H1 (cell line): Measurements from ENCODE around the gene FITM2. TPM values are rescaled to one million over a fixed set of nuclear protein-coding genes. Genes with fewer than 3 reads are reported as not detected.

Experiments used
- CTCF ChIA-PET: fragments of 300-600 bp; sonication (Branson Sonifier 250); formaldehyde crosslinking; loops from one replicate; lab custom pipeline; 2021; ENCODE audit not compliant: partially characterized antibody; lab: Charles Lee
- POLR2A ChIA-PET: fragments of 300-600 bp; sonication (Branson Sonifier 250); formaldehyde crosslinking; loops from one replicate; lab custom pipeline; 2021; ENCODE audit warnings: inconsistent platforms; ENCODE audit not compliant: partially characterized antibody; lab: Charles Lee
- DNase-seq, 2 experiments: peaks; one replicate each; pipeline versions ENCODE4 v3.0.0 to v3.0.0-alpha.2; 2010 to 2022; ENCODE audit warnings: low spot score in 2 of 2, low read depth in 1 of 2, mixed read lengths in 1 of 2
- FAIRE-seq: peaks from 2 replicates; lab custom pipeline; 2011; peaks lifted over from hg19 to GRCh38; lab: Jason Lieb, UNC
- H2AFZ ChIP-seq: 2 replicates; pipeline ENCODE4 v1.8.1; 2012; ENCODE audit warnings: low read length, inconsistent platforms
- H2AK5ac ChIP-seq: 2 replicates; pipeline ENCODE4 v1.6.1; 2013; ENCODE audit warnings: low read depth, low read length
- H2BK120ac ChIP-seq: replicated peaks from 2 replicates; pipeline ENCODE3; 2013; ENCODE audit warnings: low read depth, low read length, inconsistent platforms
- H2BK12ac ChIP-seq: 2 replicates; pipeline ENCODE4 v1.6.1; 2013; ENCODE audit warnings: low read depth, low read length
- H2BK15ac ChIP-seq: 2 replicates; pipeline ENCODE4 v1.6.1; 2013; ENCODE audit warnings: low read length
- H2BK20ac ChIP-seq: 2 replicates; pipeline ENCODE4 v1.6.1; 2013; ENCODE audit warnings: low read length
- H2BK5ac ChIP-seq: 2 replicates; pipeline ENCODE4 v1.6.1; 2013; ENCODE audit warnings: low read depth, low read length
- H3K14ac ChIP-seq: 2 replicates; pipeline ENCODE4 v1.6.1; 2013; ENCODE audit warnings: inconsistent platforms; ENCODE audit not compliant: insufficient read length
- H3K18ac ChIP-seq: 2 replicates; pipeline ENCODE4 v1.6.1; 2013; ENCODE audit warnings: low read length; ENCODE audit errors: extremely low read depth
- H3K23ac ChIP-seq: 2 replicates; pipeline ENCODE4 v1.6.1; 2013; ENCODE audit warnings: inconsistent platforms; ENCODE audit not compliant: insufficient read length
- H3K23me2 ChIP-seq: 2 replicates; pipeline ENCODE4 v1.6.1; 2013; ENCODE audit warnings: low read depth, low read length
- H3K27ac ChIP-seq: 2 replicates; pipeline ENCODE4 v1.6.1; 2011; ENCODE audit warnings: low read depth, low read length, inconsistent platforms
- H3K27me3 ChIP-seq, 4 experiments: replicated peaks in 1 of 4; 1 replicate in 1 of 4; 2 replicates in 3 of 4; pipeline versions ENCODE4 v1.6.1 to v1.8.1; 2011 to 2013; ENCODE audit warnings: low read length in 3 of 4, mild to moderate bottlenecking in 3 of 4, inconsistent platforms in 2 of 4, mixed read lengths in 2 of 4, moderate library complexity in 1 of 4; ENCODE audit not compliant: control insufficient read depth in 3 of 4, insufficient read depth in 3 of 4; ENCODE audit errors: extremely low read depth in 1 of 4
- H3K36me3 ChIP-seq, 4 experiments: 2 replicates each; pipeline versions ENCODE4 v1.6.1 to v1.8.1; 2011 to 2013; ENCODE audit warnings: mild to moderate bottlenecking in 4 of 4, low read length in 3 of 4, moderate library complexity in 2 of 4, control low read depth in 1 of 4, inconsistent platforms in 1 of 4; ENCODE audit not compliant: insufficient read depth in 4 of 4, control insufficient read depth in 2 of 4
- H3K4ac ChIP-seq: replicated peaks from 2 replicates; pipeline ENCODE3; 2013; ENCODE audit warnings: low read length, low read depth, mixed read lengths, inconsistent platforms; ENCODE audit not compliant: insufficient read length
- H3K4me1 ChIP-seq, 4 experiments: replicated peaks in 1 of 4; 1 replicate in 1 of 4; 2 replicates in 3 of 4; pipeline versions ENCODE4 v1.6.1 to v1.8.1; 2011 to 2013; ENCODE audit warnings: low read length in 3 of 4, inconsistent platforms in 2 of 4, mixed read lengths in 1 of 4; ENCODE audit not compliant: insufficient read depth in 4 of 4, control insufficient read depth in 3 of 4
- H3K4me2 ChIP-seq, 2 experiments: 2 replicates each; pipeline versions ENCODE4 v1.6.1 to v1.8.1; 2011 to 2013; ENCODE audit warnings: low read depth in 2 of 2, low read length in 2 of 2, control low read depth in 1 of 2, inconsistent platforms in 1 of 2, mild to moderate bottlenecking in 1 of 2; ENCODE audit not compliant: insufficient read depth in 1 of 2
- H3K4me3 ChIP-seq, 4 experiments: fragments of 200-600, 300-600 bp in 1 of 4; sonication (generic), shearing (Covaris generic), sonication (Bioruptor Twin) in 1 of 4; 2 replicates each; pipeline versions ENCODE4 v1.5.1 to v1.8.1; 2011 to 2016; ENCODE audit warnings: low read length in 4 of 4, low read depth in 3 of 4, control low read depth in 2 of 4, inconsistent platforms in 2 of 4, mild to moderate bottlenecking in 2 of 4, mixed read lengths in 1 of 4, moderate library complexity in 1 of 4; ENCODE audit not compliant: insufficient read depth in 2 of 4; ENCODE audit errors: extremely low read depth in 1 of 4
- H3K56ac ChIP-seq: replicated peaks from 2 replicates; pipeline ENCODE3; 2013; ENCODE audit warnings: low read depth, mild to moderate bottlenecking, mixed read lengths, low read length, inconsistent platforms; ENCODE audit not compliant: insufficient read length
- H3K79me1 ChIP-seq: 2 replicates; pipeline ENCODE4 v1.6.1; 2013; ENCODE audit warnings: low read depth, low read length, control low read depth
- H3K79me2 ChIP-seq, 2 experiments: 2 replicates each; pipeline versions ENCODE4 v1.6.1 to v1.8.1; 2012 to 2013; ENCODE audit warnings: low read length in 2 of 2, mild to moderate bottlenecking in 2 of 2, inconsistent platforms in 1 of 2; ENCODE audit not compliant: insufficient read depth in 2 of 2, control insufficient read depth in 1 of 2
- H3K9ac ChIP-seq, 4 experiments: replicated peaks in 1 of 4; 1 replicate in 1 of 4; 2 replicates in 3 of 4; pipeline versions ENCODE4 v1.6.1 to v1.8.1; 2011 to 2013; ENCODE audit warnings: low read depth in 3 of 4, low read length in 3 of 4, control low read depth in 2 of 4, mild to moderate bottlenecking in 2 of 4, moderate library complexity in 2 of 4, inconsistent platforms in 1 of 4; ENCODE audit errors: extremely low read depth in 1 of 4
- H3K9me3 ChIP-seq, 2 experiments: 2 replicates each; pipeline versions ENCODE4 v1.6.1 to v1.8.1; 2012 to 2013; ENCODE audit warnings: mild to moderate bottlenecking in 2 of 2, moderate library complexity in 2 of 2, control low read depth in 1 of 2, inconsistent platforms in 1 of 2, low read depth in 1 of 2, low read length in 1 of 2, mixed read lengths in 1 of 2; ENCODE audit not compliant: insufficient read depth in 2 of 2
- H4K20me1 ChIP-seq, 2 experiments: replicated peaks in 1 of 2; 2 replicates each; pipeline versions ENCODE3 to v1.8.1; 2011 to 2013; ENCODE audit warnings: inconsistent platforms in 2 of 2, low read length in 2 of 2, mild to moderate bottlenecking in 1 of 2; ENCODE audit not compliant: insufficient read depth in 2 of 2, control insufficient read depth in 1 of 2
- H4K5ac ChIP-seq: 2 replicates; pipeline ENCODE4 v1.6.1; 2013; ENCODE audit warnings: low read length, low read depth, mixed read lengths, inconsistent platforms; ENCODE audit not compliant: insufficient read length
- H4K8ac ChIP-seq: 2 replicates; pipeline ENCODE4 v1.8.0; 2013; ENCODE audit warnings: mild to moderate bottlenecking, moderate library complexity, low read length, inconsistent platforms; ENCODE audit not compliant: insufficient read depth; ENCODE audit errors: extremely low read depth
- H4K91ac ChIP-seq: replicated peaks from 2 replicates; pipeline ENCODE3; 2013; ENCODE audit warnings: low read length, mixed read lengths, inconsistent platforms; ENCODE audit not compliant: insufficient read length
- BRCA1 ChIP-seq: IDR thresholded peaks from 2 replicates; pipeline ENCODE4 v1.6.1; 2012; ENCODE audit warnings: low read depth, low read length, improper control_type of control experiment
- CHD2 ChIP-seq: IDR thresholded peaks from 2 replicates; pipeline ENCODE4 v1.6.1; 2012; ENCODE audit warnings: low read length, improper control_type of control experiment
- CTCF ChIP-seq, 3 experiments: IDR thresholded peaks; 1 replicate in 2 of 3; 2 replicates in 1 of 3; pipeline versions ENCODE4 v1.5.1 to v1.6.1; 2011; ENCODE audit warnings: low read length in 3 of 3, mild to moderate bottlenecking in 3 of 3, inconsistent platforms in 2 of 3, low read depth in 1 of 3, moderate library complexity in 1 of 3; ENCODE audit not compliant: insufficient read depth in 1 of 3; ENCODE audit errors: control extremely low read depth in 1 of 3
- EZH2 ChIP-seq: fragments of 200-600 bp; sonication (generic); IDR thresholded peaks from 2 replicates; pipeline ENCODE4 v1.7.1; 2012; ENCODE audit warnings: low read depth, mild to moderate bottlenecking, moderate library complexity, low read length, inconsistent platforms; ENCODE audit not compliant: severe bottlenecking
- HDAC2 ChIP-seq, 2 experiments: fragments of 300-600 bp in 1 of 2; sonication (generic) in 1 of 2; IDR thresholded peaks; 2 replicates each; pipeline ENCODE4 v1.6.1; 2011 to 2012; ENCODE audit warnings: low read depth in 2 of 2, low read length in 2 of 2, mild to moderate bottlenecking in 2 of 2, moderate library complexity in 2 of 2, borderline replicate concordance in 1 of 2, inconsistent platforms in 1 of 2
- JUND ChIP-seq: IDR thresholded peaks from 2 replicates; pipeline ENCODE4 v1.6.1; 2011; ENCODE audit warnings: mild to moderate bottlenecking, improper control_type of control experiment, low read length
- RBBP5 ChIP-seq: IDR thresholded peaks from 2 replicates; pipeline ENCODE4 v1.7.1; 2012; ENCODE audit warnings: low read depth, mild to moderate bottlenecking, inconsistent platforms, low read length, moderate library complexity, borderline replicate concordance
- RNF2 ChIP-seq: fragments of 200-900, 300-1000 bp; sonication (generic); IDR thresholded peaks from 2 replicates; pipeline ENCODE4 v1.7.1; 2016; ENCODE audit warnings: borderline replicate concordance, low read depth, mild to moderate bottlenecking, antibody characterized with exemption, low read length; ENCODE audit not compliant: poor library complexity, severe bottlenecking; ENCODE audit errors: missing control alignments
- SP2 ChIP-seq: IDR thresholded peaks from 2 replicates; pipeline ENCODE4 v1.6.1; 2012; ENCODE audit warnings: mild to moderate bottlenecking, low read length, inconsistent platforms
- SRF ChIP-seq: IDR thresholded peaks from 2 replicates; pipeline ENCODE4 v1.6.1; 2011; ENCODE audit warnings: mild to moderate bottlenecking, low read depth, low read length, moderate library complexity
- SUZ12 ChIP-seq: fragments of 200-600 bp; sonication (generic); IDR thresholded peaks from 2 replicates; pipeline ENCODE4 v1.6.1; 2012; ENCODE audit warnings: mild to moderate bottlenecking, inconsistent platforms, low read length, moderate library complexity, mixed read lengths
- WGBS, 2 experiments: shearing (Covaris generic) in 1 of 2; methylation state at CpG; one replicate each; pipeline versions ENCODE4 v1.1.6 to v1.1.7; 2013 to 2015; ENCODE audit warnings: low lambda C conversion rate in 2 of 2, mixed read lengths in 2 of 2, inconsistent platforms in 1 of 2, low coverage in 1 of 2, missing lambda C conversion rate in 1 of 2; ENCODE audit not compliant: insufficient replicate concordance in 2 of 2, insufficient coverage in 1 of 2, insufficient read length in 1 of 2; ENCODE audit errors: extremely low coverage in 1 of 2, missing lambda C conversion rate in 1 of 2; 5-methylcytosine and 5-hydroxymethylcytosine counted together
- polyA plus RNA-seq, 7 experiments: library from polyadenylated mRNA; depleted of rRNA in 3 of 7; stranded (reverse) in 5 of 7; unstranded in 2 of 7; fragments of >200 nt in 5 of 7; fragments of 200-250 nt in 2 of 7; gene quantifications; 1 replicate in 5 of 7; 2 replicates in 1 of 7; 4 replicates in 1 of 7; pipeline versions ENCODE4 v1.2.1 to v1.2.3, GENCODE V29; 2011 to 2013; ENCODE audit warnings: missing spikeins in 2 of 7, mixed read lengths in 2 of 7
- total RNA-seq: library from RNA; stranded (reverse); fragmentation: NEBNext Ultra II Directional; extraction: Animal tissue kit (Norgen Biotek cat#: 25700); gene quantifications from 2 replicates; pipeline ENCODE4 v1.2.1, GENCODE V29; 2021

FITM2 gene
- total and polyA plus RNA-seq, 2 of the 8 experiments (the other 6 are each of a cell fraction or from before 2014, with no cell fraction given): 1.1 to 2.1 TPM

DNA sequence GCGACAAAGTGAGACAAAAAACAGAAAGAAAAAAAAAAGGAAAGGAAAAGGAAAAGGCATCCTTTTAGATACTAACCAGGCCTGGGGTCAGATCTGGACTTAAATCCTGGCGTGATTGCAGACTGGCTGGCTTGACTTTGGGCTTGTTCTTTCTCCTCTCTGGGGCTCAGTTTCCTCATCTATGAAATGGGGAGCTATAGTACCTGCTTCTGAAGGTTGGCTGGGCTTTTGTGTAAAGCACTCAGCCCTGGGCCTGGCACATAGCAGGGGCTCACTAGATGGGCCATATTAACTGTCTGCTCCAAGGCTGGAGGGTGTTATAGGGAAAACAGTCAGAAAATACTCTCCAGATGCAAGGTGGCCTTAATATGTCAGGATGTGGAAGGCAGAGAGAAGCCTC, 24.7 kb upstream of the FITM2 start:
- H3K79me2 ChIP-seq: no peaks in the 10 kb centered on the region
- no peak overlapping the region for H2BK15ac ChIP-seq
- ChIA-PET POLR2A (no interaction called here), CTCF (no interaction called here)
- H3K18ac ChIP-seq: no peak overlapping the region
- H4K20me1 ChIP-seq: no peaks in the 10 kb centered on the region
- H3K79me1 ChIP-seq: no peaks in the 10 kb centered on the region
- no peaks in the 10 kb centered on the region for H3K9me3 ChIP-seq
- H2BK20ac ChIP-seq: 0 out of 2 replicates have a peak overlapping the region, but pooled peaks have one; percentile 9
- no peak overlapping the region for H3K23ac ChIP-seq
- H3K36me3 ChIP-seq: no peaks in the 10 kb centered on the region
- H4K5ac ChIP-seq: no peak overlapping the region
- H2AK5ac ChIP-seq: no peak overlapping the region
- WGBS, 2 experiments: 100% methylated on average over 2 of the region's 2 CpGs; no CpG with 5 or more reads in 1 of the 2 experiments
- H3K27me3 ChIP-seq: 0 out of 7 replicates have a peak, but pooled peaks cover 0 to 2% (median 0%) of the 10 kb centered on the region in 4 experiments
- H2BK120ac ChIP-seq: no peak overlapping the region
- H2BK5ac ChIP-seq: no peak overlapping the region
- no peak overlapping the region for H3K9ac ChIP-seq
- no peak overlapping the region for H2BK12ac ChIP-seq
- peak overlapping the region; percentile 32 to 49; a peak in 2 of 4 replicates for H3K4me2 ChIP-seq
- no peak for DNase-seq
- no peak overlapping the region for H3K14ac ChIP-seq
- no peak overlapping the region for H3K27ac ChIP-seq
- H3K56ac ChIP-seq: no peak overlapping the region
- H4K91ac ChIP-seq: no peak overlapping the region
- no peak overlapping the region for H3K4ac ChIP-seq
- H3K23me2 ChIP-seq: no peaks in the 10 kb centered on the region
- FAIRE-seq: no peak
- H4K8ac ChIP-seq: no peak overlapping the region
- H2AFZ ChIP-seq: 0 out of 2 replicates have a peak overlapping the region, but pooled peaks have one; percentile 22
- peak overlapping the region in 1 of 4 experiments; percentile 11; a peak in 1 of 8 replicates for H3K4me3 ChIP-seq
- H3K4me1 ChIP-seq: peaks cover 4 to 12% (median 5%) of the 10 kb centered on the region in 4 experiments
- TF ChIP-seq SRF (no peak), CHD2 (no peak), SUZ12 (no peak), RBBP5 (no peak), HDAC2 (IDR thresholded peaks at IDR 0.05; ENCODE audit: borderline replicate concordance in 1 of 2, low read depth in 2 of 2, low read length in 2 of 2) (no peak), CTCF (IDR thresholded peaks at IDR 0.05; ENCODE audit: control extremely low read depth in 1 of 3, insufficient read depth in 1 of 3, low read depth in 1 of 3, low read length in 3 of 3) (no peak), SP2 (no peak), EZH2 (no peak), BRCA1 (no peak), JUND (no peak), RNF2 (no peak)
